Loucy (cell line): ENCODE results near the gene JADE2.

Source experiments
- CTCF ChIP-seq: fragments of 200-600 bp; sonication (generic); conservative IDR thresholded peaks from 2 replicates; pipeline ENCODE4 v1.5.1; 2014; ENCODE audit warnings: mild to moderate bottlenecking, antibody characterized with exemption, low read length
- EZH2phosphoT487 ChIP-seq: fragments of 200-600 bp; IDR thresholded peaks from 2 replicates; pipeline ENCODE4 v1.6.1; 2018; ENCODE audit warnings: antibody characterized with exemption, mild to moderate bottlenecking, moderate library complexity, borderline replicate concordance

- no peak for TF ChIP-seq CTCF
- no peak for TF ChIP-seq EZH2phosphoT487
These were observed 32.9 kb upstream of the JADE2 start for GRCh38 chr5:134492568-134492967.
